ENCODE results near the gene GPN1.

DNA sequence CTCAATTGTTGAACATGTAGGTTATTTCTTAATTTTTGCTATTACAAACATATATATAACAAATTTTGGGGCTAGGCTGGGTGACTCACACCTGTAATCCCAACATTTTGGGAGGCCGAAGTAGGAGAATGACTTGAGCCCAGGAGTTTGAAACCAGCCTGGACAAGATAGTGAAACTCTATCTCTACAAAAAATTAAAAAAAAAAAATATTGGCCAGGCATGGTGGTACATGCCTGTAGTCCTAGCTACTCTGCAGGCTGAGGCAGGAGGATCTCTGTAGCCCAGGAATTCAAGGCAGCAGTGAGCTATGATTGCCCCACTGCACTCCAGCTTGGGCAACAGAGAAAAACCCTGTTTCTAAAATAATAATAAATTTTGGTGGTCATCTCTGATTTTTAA lies 58.4 kb downstream of the GPN1 start:
- TF ChIP-seq, protein P1, sequence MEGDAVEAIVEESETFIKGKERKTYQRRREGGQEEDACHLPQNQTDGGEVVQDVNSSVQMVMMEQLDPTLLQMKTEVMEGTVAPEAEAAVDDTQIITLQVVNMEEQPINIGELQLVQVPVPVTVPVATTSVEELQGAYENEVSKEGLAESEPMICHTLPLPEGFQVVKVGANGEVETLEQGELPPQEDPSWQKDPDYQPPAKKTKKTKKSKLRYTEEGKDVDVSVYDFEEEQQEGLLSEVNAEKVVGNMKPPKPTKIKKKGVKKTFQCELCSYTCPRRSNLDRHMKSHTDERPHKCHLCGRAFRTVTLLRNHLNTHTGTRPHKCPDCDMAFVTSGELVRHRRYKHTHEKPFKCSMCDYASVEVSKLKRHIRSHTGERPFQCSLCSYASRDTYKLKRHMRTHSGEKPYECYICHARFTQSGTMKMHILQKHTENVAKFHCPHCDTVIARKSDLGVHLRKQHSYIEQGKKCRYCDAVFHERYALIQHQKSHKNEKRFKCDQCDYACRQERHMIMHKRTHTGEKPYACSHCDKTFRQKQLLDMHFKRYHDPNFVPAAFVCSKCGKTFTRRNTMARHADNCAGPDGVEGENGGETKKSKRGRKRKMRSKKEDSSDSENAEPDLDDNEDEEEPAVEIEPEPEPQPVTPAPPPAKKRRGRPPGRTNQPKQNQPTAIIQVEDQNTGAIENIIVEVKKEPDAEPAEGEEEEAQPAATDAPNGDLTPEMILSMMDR (IDR thresholded peaks at IDR 0.05), result no peak
- TF ChIP-seq POLR2AphosphoS5 (IDR thresholded peaks at IDR 0.05) (no peak), POLR2A (IDR thresholded peaks at IDR 0.05) (no peak)
